Measurements from ENCODE around the gene VWA7.

Gene VWA7

GRCh38 chr6:31778999-31779885 is 2.1 kb upstream of the VWA7 start:
- DNase-seq (ENCODE audit: low read depth in 3 of 3, low spot score in 1 of 3) = no peak

GRCh38 chr6:31778193-31778592 is 1.1 kb upstream of the VWA7 start:
- DNase-seq (ENCODE audit: low read depth in 3 of 3, low spot score in 1 of 3) = no peak

- no peak for DNase-seq (ENCODE audit: low read depth in 3 of 3, low spot score in 1 of 3)
Measured at GRCh38 chr6:31777667-31778050, 531 bp upstream of the VWA7 start.

GRCh38 chr6:31776485-31776988 is 591 bp downstream of the VWA7 start:
- no peak for DNase-seq (ENCODE audit: low read depth in 3 of 3, low spot score in 1 of 3)

GRCh38 chr6:31775633-31776484 is 1.3 kb downstream of the VWA7 start:
- no peak for DNase-seq (ENCODE audit: low read depth in 3 of 3, low spot score in 1 of 3)

GRCh38 chr6:31775184-31775583 is 1.9 kb downstream of the VWA7 start:
- DNase-seq (ENCODE audit: low read depth in 3 of 3, low spot score in 1 of 3) = no peak

- no peak for DNase-seq (ENCODE audit: low read depth in 3 of 3, low spot score in 1 of 3)
Measured at GRCh38 chr6:31771992-31772358, 5.2 kb downstream of the VWA7 start.

GRCh38 chr6:31770860-31771259 is 6.3 kb downstream of the VWA7 start:
- DNase-seq (ENCODE audit: low read depth in 3 of 3, low spot score in 1 of 3) = no peak

GRCh38 chr6:31769684-31770371 is 7.3 kb downstream of the VWA7 start:
- peak; percentile 57 to 68 (median 65) for DNase-seq (ENCODE audit: low read depth in 3 of 3, low spot score in 1 of 3)

- no peak for DNase-seq (ENCODE audit: low read depth in 3 of 3, low spot score in 1 of 3)
Measured at GRCh38 chr6:31768363-31769257, 8.5 kb downstream of the VWA7 start.

- no peak for DNase-seq (ENCODE audit: low read depth in 3 of 3, low spot score in 1 of 3)
Measured at GRCh38 chr6:31767096-31767645, 10.0 kb downstream of the VWA7 start.

- no peak for DNase-seq (ENCODE audit: low read depth in 3 of 3, low spot score in 1 of 3)
Measured at GRCh38 chr6:31765910-31766794, 11.0 kb downstream of the VWA7 start.

- no peak for DNase-seq (ENCODE audit: low read depth in 3 of 3, low spot score in 1 of 3)
Measured at GRCh38 chr6:31765559-31765909, 11.6 kb downstream of the VWA7 start.

- DNase-seq (ENCODE audit: low read depth in 3 of 3, low spot score in 1 of 3) = no peak
Measured at GRCh38 chr6:31764198-31764597, 12.9 kb downstream of the VWA7 start.

- DNase-seq (ENCODE audit: low read depth in 3 of 3, low spot score in 1 of 3) = no peak
Measured at GRCh38 chr6:31763619-31763940, 13.5 kb downstream of the VWA7 start.

- no peak for DNase-seq (ENCODE audit: low read depth in 3 of 3, low spot score in 1 of 3)
Measured at GRCh38 chr6:31762878-31763618, 14.1 kb downstream of the VWA7 start.

GRCh38 chr6:31762356-31762755 is 14.8 kb downstream of the VWA7 start, which contains the start of gene SAPCD1:
TSS of gene SAPCD1 (plus strand) at chr6:31762656. CDS start at chr6:31763055, 399 bp downstream.
- no peak for DNase-seq (ENCODE audit: low read depth in 3 of 3, low spot score in 1 of 3)

GRCh38 chr6:31761343-31761742 is 15.8 kb downstream of the VWA7 start:
- no peak for DNase-seq (ENCODE audit: low read depth in 3 of 3, low spot score in 1 of 3)

- DNase-seq (ENCODE audit: low read depth in 3 of 3, low spot score in 1 of 3) = no peak
Measured at GRCh38 chr6:31760790-31761189, 16.3 kb downstream of the VWA7 start.
